A549 (cell line): ENCODE results near the gene VSIG1. TPM values are rescaled to one million over a fixed set of nuclear protein-coding genes. Genes with fewer than 3 reads are reported as not detected.

ENCODE experiments used
- ATAC-seq, 2 experiments: fragments of 200-7000 bp in 1 of 2; fragments of >200 bp in 1 of 2; cut with Nextera tagmentation in 1 of 2; cut with Tn5 transposase in 1 of 2; 3 replicates each; pipeline versions ENCODE4 v1.8.0 to v1.9.1; 2018 to 2020; ENCODE audit warnings: mild to moderate bottlenecking in 1 of 2, moderate library complexity in 1 of 2
- CTCF ChIA-PET: fragments of 300-600 bp; sonication (Branson Sonifier 250); formaldehyde crosslinking; extraction: SDS; loops from one replicate; lab custom pipeline; 2021; ENCODE audit warnings: antibody characterized with exemption, inconsistent platforms; lab: Yijun Ruan, JAX
- POLR2A ChIA-PET: fragments of 350-600 bp; formaldehyde crosslinking; extraction: SDS; loops from one replicate; lab custom pipeline; 2021; ENCODE audit warnings: antibody characterized with exemption, inconsistent platforms; lab: Yijun Ruan, JAX
- DNase-seq, 2 experiments: peaks; one replicate each; pipeline versions ENCODE4 v3.0.0 to v3.0.0-alpha.2; 2011 to 2016; ENCODE audit warnings: low read depth in 1 of 2, low spot score in 1 of 2
- FAIRE-seq: peaks from 2 replicates; lab custom pipeline; 2011; peaks lifted over from hg19 to GRCh38; lab: Jason Lieb, UNC
- H3K27ac ChIP-seq, 2 experiments: fragments of >200 bp; sonication (Bioruptor Twin); formaldehyde crosslinking; 3 replicates each; pipeline ENCODE4 v1.5.1; 2016 to 2017
- H3K4me1 ChIP-seq: fragments of >200 bp; sonication (Bioruptor Twin); formaldehyde crosslinking; 3 replicates; pipeline ENCODE4 v1.6.1; 2016
- H3K4me2 ChIP-seq: fragments of >200 bp; sonication (Bioruptor Twin); formaldehyde crosslinking; 3 replicates; pipeline ENCODE4 v1.6.1; 2016
- H3K4me3 ChIP-seq: fragments of >200 bp; sonication (Bioruptor Twin); formaldehyde crosslinking; 3 replicates; pipeline ENCODE4 v1.5.1; 2016
- H3K9me3 ChIP-seq: fragments of >200 bp; sonication (Bioruptor Twin); formaldehyde crosslinking; 3 replicates; pipeline ENCODE4 v1.6.1; 2016
- ATOH8 ChIP-seq: fragments of 250-450 bp; sonication (Bioruptor Pico); IDR thresholded peaks from 2 replicates; pipeline ENCODE4 v1.5.0; 2020; ENCODE audit warnings: low read depth, mild to moderate bottlenecking, moderate library complexity
- BCL3 ChIP-seq: fragments of >200 bp; sonication (Bioruptor Twin); formaldehyde crosslinking; IDR thresholded peaks from 3 replicates; pipeline ENCODE4 v1.6.1; 2016
- BHLHE40 ChIP-seq: IDR thresholded peaks from 2 replicates; pipeline ENCODE4 v1.6.1; 2012; ENCODE audit warnings: low read depth, low read length, inconsistent platforms
- CTCF ChIP-seq: fragments of >200 bp; sonication (Bioruptor Twin); formaldehyde crosslinking; IDR thresholded peaks from 3 replicates; pipeline ENCODE4 v1.5.1; 2016
- E2F6 ChIP-seq: IDR thresholded peaks from 2 replicates; pipeline ENCODE4 v1.6.1; 2012; ENCODE audit warnings: low read depth, borderline replicate concordance
- EHF ChIP-seq: fragments of 250-450 bp; sonication (Bioruptor Pico); IDR thresholded peaks from 2 replicates; pipeline ENCODE4 v1.5.0; 2020; ENCODE audit warnings: mild to moderate bottlenecking
- EHMT2 ChIP-seq: fragments of 200-600 bp; sonication (generic); IDR thresholded peaks from 2 replicates; pipeline ENCODE4 v1.6.1; 2016; ENCODE audit warnings: antibody characterized with exemption, low read depth, mild to moderate bottlenecking, moderate library complexity
- ELK1 ChIP-seq: fragments of 150-350 bp; IDR thresholded peaks from 2 replicates; pipeline ENCODE4 v1.6.1; 2014; ENCODE audit warnings: low read depth, mild to moderate bottlenecking, low read length
- ESRRA ChIP-seq: fragments of 150-350 bp; IDR thresholded peaks from 2 replicates; pipeline ENCODE4 v1.6.1; 2014; ENCODE audit warnings: mild to moderate bottlenecking, low read length, borderline replicate concordance
- GATA3 ChIP-seq: IDR thresholded peaks from 2 replicates; pipeline ENCODE4 v1.6.1; 2012; ENCODE audit warnings: borderline replicate concordance
- HEYL ChIP-seq: fragments of 250-450 bp; sonication (Bioruptor Pico); IDR thresholded peaks from 2 replicates; pipeline ENCODE4 v1.8.0; 2021; ENCODE audit warnings: mild to moderate bottlenecking, moderate library complexity
- HOXA7 ChIP-seq: fragments of 250-450 bp; sonication (Bioruptor Pico); IDR thresholded peaks from 2 replicates; pipeline ENCODE4 v1.5.0; 2020; ENCODE audit warnings: mild to moderate bottlenecking, moderate library complexity
- HOXB5 ChIP-seq: fragments of 250-450 bp; sonication (Bioruptor Pico); IDR thresholded peaks from 2 replicates; pipeline ENCODE4 v1.5.0; 2020; ENCODE audit warnings: mild to moderate bottlenecking, moderate library complexity
- JUN ChIP-seq, 2 experiments: fragments of >200 bp; sonication (Bioruptor Twin); formaldehyde crosslinking; IDR thresholded peaks; 2 replicates in 1 of 2; 3 replicates in 1 of 2; pipeline ENCODE4 v1.6.1; 2016 to 2017
- MAFK ChIP-seq: fragments of 450-650 bp; IDR thresholded peaks from 2 replicates; pipeline ENCODE4 v1.6.1; 2014; ENCODE audit not compliant: partially characterized antibody
- MAX ChIP-seq: IDR thresholded peaks from 2 replicates; pipeline ENCODE4 v1.6.1; 2012
- MAZ ChIP-seq: fragments of 150-350 bp; IDR thresholded peaks from 2 replicates; pipeline ENCODE4 v1.6.1; 2014; ENCODE audit warnings: antibody characterized with exemption, low read depth, low read length, borderline replicate concordance
- NPAS2 ChIP-seq: fragments of 250-450 bp; sonication (Bioruptor Pico); IDR thresholded peaks from 2 replicates; pipeline ENCODE4 v1.8.0; 2022; ENCODE audit warnings: mild to moderate bottlenecking, moderate library complexity, borderline replicate concordance
- NR3C1 ChIP-seq: fragments of >200 bp; sonication (Bioruptor Twin); formaldehyde crosslinking; IDR thresholded peaks from 3 replicates; pipeline ENCODE4 v1.6.1; 2017
- PBX3 ChIP-seq: IDR thresholded peaks from 2 replicates; pipeline ENCODE4 v1.6.1; 2012
- RCOR1 ChIP-seq: fragments of 150-350 bp; IDR thresholded peaks from 2 replicates; pipeline ENCODE4 v1.6.1; 2014; ENCODE audit warnings: antibody characterized with exemption, low read length, low read depth
- RFX5 ChIP-seq: fragments of 450-650 bp; IDR thresholded peaks from 2 replicates; pipeline ENCODE4 v1.7.1; 2014; ENCODE audit warnings: antibody characterized with exemption, mild to moderate bottlenecking, moderate library complexity
- SREBF2 ChIP-seq: fragments of 450-650 bp; IDR thresholded peaks from 2 replicates; pipeline ENCODE4 v1.6.1; 2014; ENCODE audit warnings: mild to moderate bottlenecking, moderate library complexity
- TFCP2L1 ChIP-seq: fragments of 250-450 bp; sonication (Bioruptor Pico); IDR thresholded peaks from 2 replicates; pipeline ENCODE4 v1.5.0; 2021; ENCODE audit warnings: mild to moderate bottlenecking
- TP53 ChIP-seq: fragments of 250-450 bp; sonication (Bioruptor Pico); IDR thresholded peaks from 2 replicates; pipeline ENCODE4 v1.5.0; 2021; ENCODE audit warnings: mild to moderate bottlenecking, moderate library complexity
- ZNF302 ChIP-seq: fragments of 250-450 bp; sonication (Bioruptor Pico); IDR thresholded peaks from 2 replicates; pipeline ENCODE4 v1.9.0; 2021; ENCODE audit warnings: inconsistent platforms, mild to moderate bottlenecking, moderate library complexity
- WGBS: methylation state at CpG from one replicate; pipeline ENCODE4 v1.1.6; 2017; ENCODE audit errors: missing lambda C conversion rate; 5-methylcytosine and 5-hydroxymethylcytosine counted together
- polyA plus RNA-seq, 4 experiments: library from polyadenylated mRNA; depleted of rRNA in 3 of 4; stranded (reverse); fragments of >200 nt; fragmentation: RNase III in 1 of 4; extraction: RNeasy Plus Mini Kit Qiagen cat#74134 plus additional on column Dnase treatment in 1 of 4; gene quantifications; 2 replicates in 3 of 4; 3 replicates in 1 of 4; pipeline ENCODE4 v1.2.3, GENCODE V29; 2011 to 2017

VSIG1 gene
- polyA plus RNA-seq, 2 of the 4 experiments (the other 2 are of a cell fraction): 0.17 to 1.2 TPM

- Histone ChIP-seq H3K4me2 (no peak overlapping the region), H3K4me3 (no peak overlapping the region), H3K9me3 (no peaks in the 10 kb centered on the region), H3K4me1 (peaks cover 33% of the 10 kb centered on the region), H3K27ac (no peak overlapping the region)
- 92% methylated on average over 5 of the region's 5 CpGs for WGBS
- ATAC-seq (no peak), DNase-seq (no peak), FAIRE-seq (no peak)
- CTCF ChIA-PET: interaction anchor here (0.6 kb wide), 1 partner anchor 9 kb away, joined by 4 read pairs; no protein-coding TSS in a partner anchor
- TF ChIP-seq HOXB5 (CRISPR knock-in tag) (no peak), RCOR1 (no peak), GATA3 (no peak), MAFK (no peak), HEYL (CRISPR knock-in tag) (no peak), RFX5 (no peak), CTCF (no peak), HOXA7 (CRISPR knock-in tag) (no peak), BHLHE40 (no peak), MAZ (no peak), PBX3 (no peak), BCL3 (no peak), EHF (no peak)
- POLR2A ChIA-PET: no interaction called here
These were observed 14.7 kb upstream of the VSIG1 start for GRCh38 chrX:108029928-108030711.

- H3K4me2 ChIP-seq: peak overlapping the region; percentile 45
- ChIA-PET CTCF (interaction anchor here (1.0 to 1.5 kb wide), 2 partner anchors 12 to 40 kb away, joined by 3 to 4 read pairs; no protein-coding TSS in a partner anchor), POLR2A (no interaction called here)
- peaks cover 53% of the 10 kb centered on the region for H3K4me1 ChIP-seq
- DNase-seq (peak in 1 of 2 experiments; percentile 40), FAIRE-seq (no peak), ATAC-seq (peak in 1 of 2 experiments; percentile 17; a peak in 3 of 6 replicates)
- no peak overlapping the region for H3K4me3 ChIP-seq
- H3K9me3 ChIP-seq: no peaks in the 10 kb centered on the region
- peak overlapping the region; percentile 73 to 74 for H3K27ac ChIP-seq
- 100% methylated on average over 3 of the region's 5 CpGs for WGBS
- TF ChIP-seq JUN (IDR thresholded peaks at IDR 0.05) (no peak), E2F6 (no peak), BCL3 (no peak), SREBF2 (no peak), ATOH8 (CRISPR knock-in tag) (no peak), MAX (no peak), CTCF (no peak), ZNF302 (no peak), NPAS2 (CRISPR knock-in tag) (no peak), TP53 (no peak), TFCP2L1 (CRISPR knock-in tag) (no peak), NR3C1 (no peak), RFX5 (no peak), ELK1 (no peak), ESRRA (no peak), HOXA7 (CRISPR knock-in tag) (no peak), EHMT2 (no peak)
These were observed 11.9 kb upstream of the VSIG1 start for GRCh38 chrX:108032944-108033343.
